GM19452 (cell line): ENCODE measurements around the gene PTPRK.
"Not testable (repeated sequence)": the region's sequence is repeated elsewhere in the genome, so short reads cannot be mapped to it uniquely, and the experiment has no call there.

ENCODE experiments used
- ATAC-seq: cut with Tn5 transposase; IDR thresholded peaks from one replicate; pipeline ENCODE4 v1.9.1; 2021; ENCODE audit not compliant: unreplicated experiment

Gene PTPRK

DNA sequence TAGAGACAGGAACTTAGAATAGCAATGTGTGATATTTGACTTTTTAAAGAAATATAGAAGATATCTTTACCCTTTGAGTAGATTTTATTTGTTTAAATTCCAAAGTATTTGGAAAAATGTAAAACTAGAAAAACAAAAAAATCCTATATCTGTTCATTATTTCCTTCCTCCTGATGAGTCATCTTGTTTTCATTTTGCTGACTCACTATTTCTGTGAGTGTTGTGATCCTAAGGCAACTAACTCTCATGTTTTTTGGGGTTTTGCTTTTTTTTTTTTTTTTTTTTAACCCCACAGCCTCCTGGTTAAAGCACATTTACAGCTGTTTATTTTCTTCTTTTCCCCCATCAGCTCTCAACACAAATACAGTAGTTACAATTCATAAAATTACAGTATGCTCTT lies 581.7 kb downstream of the PTPRK start:
- no peak for ATAC-seq

DNA sequence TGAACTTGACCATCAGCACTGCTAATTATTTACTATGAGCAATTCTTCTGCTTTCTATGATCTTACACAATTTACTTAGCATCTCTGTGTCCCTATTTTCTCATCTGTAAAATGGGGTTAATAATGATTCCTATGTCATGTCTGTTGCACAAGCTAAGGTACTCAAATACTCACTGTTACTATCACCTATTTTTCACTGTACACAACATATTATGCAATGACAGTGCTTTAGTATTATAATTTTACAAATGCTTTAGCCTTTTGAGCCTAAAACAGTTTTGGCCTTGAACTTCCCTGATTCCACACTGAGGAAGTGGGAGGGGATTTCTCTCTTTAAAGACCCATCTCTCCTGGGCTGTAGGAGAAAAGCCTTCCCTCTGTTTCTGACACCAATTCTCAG lies 582.7 kb downstream of the PTPRK start:
- ATAC-seq, result no peak

DNA sequence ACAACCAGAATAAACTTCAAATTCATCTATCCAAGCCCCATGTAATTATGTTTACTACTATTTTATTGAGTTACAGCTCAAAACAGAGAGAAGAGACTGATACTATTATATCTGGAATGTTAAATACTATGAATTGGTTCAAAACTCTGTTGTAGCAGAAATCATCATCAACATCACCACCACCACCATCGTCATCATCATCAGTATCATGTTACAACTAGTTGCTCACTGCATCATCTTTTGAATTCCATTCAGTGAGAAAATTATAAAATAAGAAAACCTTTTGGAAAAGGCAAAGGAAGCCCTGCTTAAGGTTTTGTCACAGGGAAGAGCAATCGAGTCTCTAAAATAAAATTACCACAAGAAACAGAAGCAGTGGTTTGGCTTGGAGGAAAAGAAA lies 583.3 kb downstream of the PTPRK start:
- ATAC-seq, result no peak

DNA sequence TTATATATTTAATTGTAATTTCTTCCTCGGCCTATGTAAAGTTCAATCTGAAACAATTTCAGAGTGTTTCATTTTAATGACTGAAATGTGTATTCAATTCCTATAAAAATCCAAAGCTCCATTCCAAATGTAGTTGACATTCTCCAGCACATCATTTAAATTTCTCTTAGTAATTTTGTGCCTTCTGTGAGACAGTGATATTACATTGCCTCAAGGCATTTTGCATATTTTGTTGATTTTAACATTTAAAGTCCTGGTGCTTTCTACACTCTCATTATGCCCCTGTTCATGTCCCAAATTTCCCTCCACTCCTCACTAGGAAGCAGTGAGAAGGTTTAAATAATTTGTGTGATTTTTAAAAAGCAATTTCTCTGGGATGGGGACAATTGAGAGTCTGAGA lies 585.4 kb downstream of the PTPRK start:
- no peak for ATAC-seq

GRCh38 chr6:127933852-127934840 lies 586.3 kb downstream of the PTPRK start:
- no peak for ATAC-seq

DNA sequence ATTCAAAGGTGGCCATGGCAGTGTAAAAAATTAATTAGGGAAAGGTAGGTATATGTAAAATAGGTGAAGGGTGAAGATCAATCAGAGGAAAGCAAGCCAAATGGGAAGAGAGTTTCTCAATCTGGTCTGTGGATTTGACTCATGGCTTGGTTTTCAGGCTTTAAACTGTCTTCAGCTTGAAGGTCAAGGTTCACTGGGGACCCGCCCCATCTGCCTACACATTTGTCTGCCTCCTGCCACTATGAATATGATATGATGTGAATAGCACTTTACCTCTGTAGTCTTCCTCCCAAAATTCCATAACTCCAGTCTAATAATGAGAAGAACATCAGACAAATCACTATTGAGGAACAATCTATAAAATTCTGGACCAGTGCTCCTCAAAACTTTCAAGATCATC lies 587.3 kb downstream of the PTPRK start:
- ATAC-seq, result no peak

- no peak for ATAC-seq
Observed at GRCh38 chr6:127932708-127933107, 587.7 kb downstream of the PTPRK start.

DNA sequence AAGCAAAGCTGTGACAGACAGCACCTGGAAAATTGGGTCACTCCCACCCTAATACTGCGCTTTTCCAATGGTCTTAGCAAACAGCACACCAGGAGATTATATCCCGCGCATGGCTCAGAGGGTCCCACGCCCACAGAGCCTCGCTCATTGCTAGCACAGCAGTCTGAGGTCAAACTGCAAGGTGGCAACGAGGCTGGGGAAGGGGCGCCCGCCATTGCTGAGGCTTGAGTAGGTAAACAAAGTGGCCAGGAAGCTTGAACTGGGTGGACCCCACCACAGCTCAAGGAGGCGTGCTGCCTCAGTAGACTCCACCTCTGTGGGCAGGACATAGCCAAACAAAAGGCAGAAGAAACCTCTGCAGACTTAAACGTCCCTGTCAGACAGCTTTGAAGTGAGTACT lies 594.0 kb downstream of the PTPRK start:
- ATAC-seq, result not testable (repeated sequence)

DNA sequence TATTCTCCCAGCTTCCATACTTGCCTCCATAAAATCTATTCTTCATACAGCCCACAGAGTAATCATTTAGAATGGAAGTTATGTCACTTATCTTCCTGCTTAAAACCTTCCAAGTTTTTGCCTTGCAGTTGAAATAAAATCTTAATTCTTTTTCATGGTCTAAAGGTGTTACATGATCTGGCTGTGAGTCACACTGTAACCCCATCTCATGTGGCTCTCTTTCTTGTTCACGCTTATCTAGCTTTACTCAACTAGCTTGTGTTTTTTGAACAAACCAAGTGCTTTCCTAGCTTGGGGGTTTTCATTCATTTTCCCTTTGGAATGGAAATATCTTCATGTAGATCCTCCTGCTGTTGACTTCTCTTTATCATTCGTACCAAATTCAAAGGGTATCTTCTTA lies 596.0 kb downstream of the PTPRK start:
- no peak for ATAC-seq

DNA sequence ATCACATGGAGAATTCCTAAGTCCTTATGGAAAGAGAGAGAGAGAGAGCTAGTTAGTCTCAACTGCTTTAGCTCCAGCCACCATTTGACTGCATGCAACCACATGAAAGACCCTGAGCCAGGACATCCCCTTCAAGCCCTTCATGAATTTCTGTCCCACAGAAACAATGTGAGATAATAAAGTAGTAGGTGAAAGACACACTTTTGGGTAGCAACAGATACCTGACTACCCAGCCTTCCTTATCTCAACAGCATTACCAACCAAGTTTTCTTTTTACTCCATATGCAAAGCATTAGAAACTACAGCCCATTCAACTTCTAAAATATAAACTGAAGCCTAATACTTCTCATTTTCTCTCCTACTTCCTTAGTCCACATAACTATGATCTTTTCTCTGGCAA lies 596.4 kb downstream of the PTPRK start:
- no peak for ATAC-seq

GRCh38 chr6:127923135-127923534 lies 597.3 kb downstream of the PTPRK start:
- ATAC-seq, result no peak

DNA sequence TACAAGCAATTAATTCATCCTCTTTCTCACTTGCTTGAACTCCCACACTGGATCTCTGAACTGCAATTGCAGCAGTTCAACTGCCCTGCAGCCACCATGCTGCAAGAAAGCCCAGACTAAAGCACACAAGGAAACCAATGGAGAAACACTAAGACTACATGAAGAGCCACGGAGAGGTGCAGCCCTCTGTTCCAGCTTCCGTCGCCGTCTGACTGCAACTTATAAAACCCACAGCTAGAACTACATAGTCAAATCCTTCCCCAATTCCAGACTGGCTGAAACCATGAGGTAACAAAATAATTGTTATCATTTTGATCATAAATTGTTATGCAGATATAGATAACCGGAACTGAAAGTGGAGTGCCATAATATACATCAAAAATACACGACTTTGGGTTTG lies 598.4 kb downstream of the PTPRK start:
- ATAC-seq, result no peak

DNA sequence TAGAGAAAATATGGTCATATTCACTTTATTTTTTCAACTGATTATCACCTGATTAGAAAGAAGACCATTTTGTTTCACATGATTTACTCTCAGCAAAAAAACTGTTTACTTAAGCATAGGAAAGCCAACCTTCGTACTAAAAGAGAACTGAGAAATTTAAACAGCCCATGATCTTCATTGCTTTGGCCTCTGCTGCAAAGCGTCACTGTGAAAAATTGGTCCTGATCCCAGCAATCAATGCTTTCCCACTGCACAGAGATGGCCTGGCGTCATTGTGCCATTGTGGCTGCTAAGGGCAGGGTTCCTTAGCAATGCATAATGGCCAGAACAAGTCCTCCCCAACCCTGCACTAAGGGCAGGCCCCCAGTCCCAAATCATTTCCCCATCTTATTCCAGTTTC lies 599.6 kb downstream of the PTPRK start:
- ATAC-seq, result no peak
